Tibial nerve (tissue), 4 donors: Measurements from ENCODE around the gene GNG12. TPM values are rescaled to one million over a fixed set of nuclear protein-coding genes. Genes with fewer than 3 reads are reported as not detected.

Experiments
- DNase-seq, 2 donors: peaks; one replicate each; pipeline ENCODE4 v3.0.0-alpha.2; 2019; ENCODE audit warnings: low spot score in 2 of 2
- H3K27ac ChIP-seq, 4 donors: fragments of 200-600 bp; sonication (generic) in 3 of 4; one replicate each; pipeline ENCODE4 v1.5.1; 2017 to 2019; ENCODE audit warnings: mild to moderate bottlenecking in 1 of 4
- H3K27me3 ChIP-seq, 2 donors: fragments of 200-600 bp; sonication (generic) in 1 of 2; one replicate each; pipeline versions ENCODE4 v1.5.1 to v1.6.0; 2017 to 2019
- H3K36me3 ChIP-seq, 3 donors: fragments of 200-600 bp; sonication (generic); one replicate each; pipeline ENCODE4 v1.5.1; 2018 to 2019
- H3K4me1 ChIP-seq, 4 donors: fragments of 200-600 bp; sonication (generic) in 3 of 4; one replicate each; pipeline ENCODE4 v1.5.1; 2017 to 2019
- H3K4me3 ChIP-seq, 4 donors: fragments of 200-600 bp; sonication (generic) in 3 of 4; one replicate each; pipeline ENCODE4 v1.5.1; 2017 to 2019; ENCODE audit warnings: mild to moderate bottlenecking in 1 of 4, moderate library complexity in 1 of 4
- H3K9me3 ChIP-seq, 4 donors: fragments of 200-600 bp; sonication (generic) in 3 of 4; one replicate each; pipeline ENCODE4 v1.5.1; 2017 to 2019
- CTCF ChIP-seq, 5 experiments: fragments of 200-600 bp in 3 of 5; fragments of 450-650 bp in 2 of 5; sonication (generic) in 3 of 5; IDR thresholded peaks; one replicate each; pipeline ENCODE4 v1.5.1; 2016 to 2019; ENCODE audit warnings: antibody characterized with exemption in 5 of 5, mild to moderate bottlenecking in 3 of 5, moderate library complexity in 2 of 5
- EP300 ChIP-seq, 2 donors: sonication (generic); formaldehyde crosslinking; IDR thresholded peaks; one replicate each; pipeline ENCODE4 v1.6.1; 2017; ENCODE audit warnings: antibody characterized with exemption in 2 of 2, mild to moderate bottlenecking in 1 of 2
- POLR2A ChIP-seq, 2 donors: fragments of 450-650 bp; IDR thresholded peaks; one replicate each; pipeline ENCODE4 v1.6.1; 2017; ENCODE audit warnings: antibody characterized with exemption in 2 of 2, mild to moderate bottlenecking in 2 of 2, moderate library complexity in 2 of 2
- WGBS, 2 donors: methylation state at CpG; one replicate each; pipeline ENCODE4 v1.1.5; 2018; 5-methylcytosine and 5-hydroxymethylcytosine counted together
- total RNA-seq, 4 donors: library from RNA; depleted of rRNA; stranded (reverse); fragments of >200 nt; gene quantifications; one replicate each; pipeline ENCODE4 v1.1.0, GENCODE V29; 2016

The GNG12 gene
- total RNA-seq, 4 donors from 2014 or later: 55.9 to 71.8 (median 68.4) TPM

DNA sequence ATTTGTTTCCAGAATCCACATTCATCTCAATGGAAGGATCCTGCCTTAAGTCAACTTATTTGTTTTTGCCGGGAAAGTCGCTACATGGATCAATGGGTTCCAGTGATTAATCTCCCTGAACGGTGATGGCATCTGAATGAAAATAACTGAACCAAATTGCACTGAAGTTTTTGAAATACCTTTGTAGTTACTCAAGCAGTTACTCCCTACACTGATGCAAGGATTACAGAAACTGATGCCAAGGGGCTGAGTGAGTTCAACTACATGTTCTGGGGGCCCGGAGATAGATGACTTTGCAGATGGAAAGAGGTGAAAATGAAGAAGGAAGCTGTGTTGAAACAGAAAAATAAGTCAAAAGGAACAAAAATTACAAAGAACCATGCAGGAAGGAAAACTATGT, 145.6 kb downstream of the GNG12 start:
- Histone ChIP-seq H3K27ac (peak overlapping the region in 1 of 4 donors; percentile 95), H3K4me1 (peaks cover 0 to 41% (median 24%) of the 10 kb centered on the region in 4 donors), H3K9me3 (no peaks in the 10 kb centered on the region), H3K36me3 (peaks cover 0 to 26% (median 0%) of the 10 kb centered on the region in 3 donors), H3K4me3 (peak overlapping the region in 1 of 4 donors; percentile 79), H3K27me3 (no peaks in the 10 kb centered on the region)
- TF ChIP-seq EP300 (IDR thresholded peaks at IDR 0.05) (no peak), POLR2A (IDR thresholded peaks at IDR 0.05) (no peak), CTCF (IDR thresholded peaks at IDR 0.05) (no peak)
- WGBS, 2 donors: 65 to 72% methylated on average over 4 of the region's 4 CpGs
- no peak for DNase-seq

GRCh38 chr1:67687198-67687545, 146.1 kb downstream of the GNG12 start:
- Histone ChIP-seq H3K27ac (peak overlapping the region in 3 of 4 donors; percentile 92 to 95 (median 93)), H3K4me1 (peaks cover 0 to 41% (median 24%) of the 10 kb centered on the region in 4 donors), H3K27me3 (no peaks in the 10 kb centered on the region), H3K9me3 (no peaks in the 10 kb centered on the region), H3K36me3 (peaks cover 0 to 26% (median 0%) of the 10 kb centered on the region in 3 donors), H3K4me3 (peak overlapping the region; percentile 79 to 92 (median 85))
- no peak for DNase-seq
- 45 to 55% methylated on average over 3 of the region's 3 CpGs for WGBS, 2 donors
- no peak for TF ChIP-seq EP300 (IDR thresholded peaks at IDR 0.05)
- TF ChIP-seq CTCF (IDR thresholded peaks at IDR 0.05): no peak
- TF ChIP-seq POLR2A (IDR thresholded peaks at IDR 0.05): no peak

GRCh38 chr1:67686267-67687197, 146.7 kb downstream of the GNG12 start:
- WGBS, 2 donors: 0 to 1% methylated on average over 19 to 39 of the region's 43 CpGs
- TF ChIP-seq POLR2A (IDR thresholded peaks at IDR 0.05) (peak in 1 of 2 donors; percentile 21), CTCF (IDR thresholded peaks at IDR 0.05) (no peak), EP300 (IDR thresholded peaks at IDR 0.05) (peak in 1 of 2 donors; percentile 78)

DNA sequence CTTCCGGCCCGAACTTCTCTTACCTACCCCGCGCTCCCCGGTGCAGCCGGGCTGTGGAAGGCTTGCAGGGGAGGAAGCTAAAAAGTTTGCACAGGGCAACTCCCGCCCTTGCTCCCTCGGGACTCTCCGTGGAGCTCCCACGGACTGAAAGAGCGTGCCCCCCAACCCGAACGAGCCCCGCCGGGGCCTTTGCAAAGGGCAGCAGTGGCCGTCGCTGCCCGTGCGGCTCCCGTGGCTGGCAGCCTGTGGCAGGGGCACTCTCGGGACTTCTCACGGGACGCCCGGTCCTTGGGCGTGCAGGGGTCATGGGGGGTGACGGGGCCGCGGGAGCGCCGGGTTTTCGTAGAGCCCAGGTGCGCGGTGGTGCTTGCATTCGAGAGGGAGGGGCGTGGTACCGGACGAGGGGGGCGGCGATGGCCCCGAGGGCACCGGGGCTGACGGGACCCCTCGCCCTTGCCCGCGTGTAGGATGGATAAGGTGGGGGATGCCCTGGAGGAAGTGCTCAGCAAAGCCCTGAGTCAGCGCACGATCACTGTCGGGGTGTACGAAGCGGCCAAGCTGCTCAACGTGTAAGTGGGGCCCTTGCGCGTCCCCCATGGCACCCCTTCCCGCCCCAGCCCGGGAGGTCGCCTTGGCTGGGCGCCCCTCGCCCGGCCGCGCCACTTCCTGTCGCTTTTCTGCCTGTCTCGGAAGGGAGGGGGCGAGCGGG, 147.6 kb downstream of the GNG12 start:
- H3K27me3 ChIP-seq: no peaks in the 10 kb centered on the region
- no peak for TF ChIP-seq CTCF (IDR thresholded peaks at IDR 0.05)
- no peak for TF ChIP-seq POLR2A (IDR thresholded peaks at IDR 0.05)
- TF ChIP-seq EP300 (IDR thresholded peaks at IDR 0.05): no peak
- H3K4me1 ChIP-seq: peaks cover 0 to 41% (median 24%) of the 10 kb centered on the region in 4 donors
- H3K27ac ChIP-seq: peak overlapping the region; percentile 80 to 95 (median 92)
- peak overlapping the region; percentile 79 to 92 (median 85) for H3K4me3 ChIP-seq
- peak; percentile 19 to 26 for DNase-seq
- no peaks in the 10 kb centered on the region for H3K9me3 ChIP-seq
- H3K36me3 ChIP-seq: peaks cover 0 to 26% (median 0%) of the 10 kb centered on the region in 3 donors
- 0 to 1% methylated on average over 39 to 41 of the region's 65 CpGs for WGBS, 2 donors

More at GRCh38 chr1:67686267-67687197, 146.7 kb downstream of the GNG12 start:
- peak overlapping the region; percentile 80 to 95 (median 92) for H3K27ac ChIP-seq
- H3K9me3 ChIP-seq: no peaks in the 10 kb centered on the region
- H3K36me3 ChIP-seq: peaks cover 0 to 26% (median 0%) of the 10 kb centered on the region in 3 donors
- no peaks in the 10 kb centered on the region for H3K27me3 ChIP-seq
- DNase-seq: peak; percentile 41 to 54
- H3K4me1 ChIP-seq: peaks cover 0 to 41% (median 24%) of the 10 kb centered on the region in 4 donors
- peak overlapping the region; percentile 79 to 92 (median 85) for H3K4me3 ChIP-seq
